ENCODE results near the gene CABP1.

The CABP1 gene

GRCh38 chr12:120703311-120703942 lies 63.0 kb downstream of the CABP1 start:
- no peak overlapping the region for H3K4me2 ChIP-seq (ENCODE audit: low read depth, low read length)

DNA sequence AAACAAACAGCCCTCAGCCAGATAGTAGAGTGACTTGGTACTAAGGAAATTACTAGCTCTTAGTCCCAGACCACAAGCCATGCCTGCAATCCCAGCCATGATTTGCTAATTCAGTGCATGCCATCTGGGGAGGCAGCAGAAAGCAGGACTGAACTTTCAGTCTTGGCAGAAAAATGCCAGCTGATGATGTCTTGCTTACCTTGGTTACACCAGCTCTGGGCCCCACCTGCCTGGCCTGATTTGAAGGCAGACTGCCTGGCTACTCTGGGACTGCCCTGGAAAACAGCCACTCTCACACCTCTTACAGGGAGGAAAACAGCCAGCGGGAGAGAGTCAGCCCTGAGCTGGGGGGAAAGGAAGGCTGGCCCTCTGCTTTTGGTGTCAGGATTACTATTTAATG lies 65.2 kb downstream of the CABP1 start:
- Histone ChIP-seq H3K9me3 (replicated peaks; ENCODE audit: insufficient read depth, low read length) (no peaks in the 10 kb centered on the region), H3K4me2 (ENCODE audit: low read depth, low read length) (no peak overlapping the region), H3K27me3 (replicated peaks; ENCODE audit: insufficient read depth, low read length) (no peaks in the 10 kb centered on the region), H3K4me3 (ENCODE audit: low read length) (no peak overlapping the region), H3K27ac (ENCODE audit: low read length) (no peak overlapping the region), H3K4me1 (ENCODE audit: low read length) (no peaks in the 10 kb centered on the region), H3F3A (ENCODE audit: insufficient read depth, low read length) (no peaks in the 10 kb centered on the region), H3K9ac (ENCODE audit: low read length) (no peak overlapping the region), H3K9me2 (replicated peaks; ENCODE audit: insufficient read depth, low read length) (no peaks in the 10 kb centered on the region), H3K79me2 (ENCODE audit: low read length) (no peaks in the 10 kb centered on the region), H3K36me3 (replicated peaks; ENCODE audit: insufficient read depth, low read length) (no peaks in the 10 kb centered on the region), H2AFZ (ENCODE audit: low read length) (no peak overlapping the region), H4K20me1 (ENCODE audit: insufficient read depth, low read length) (no peaks in the 10 kb centered on the region)
- no peak for TF ChIP-seq EZH2phosphoT487 (IDR thresholded peaks at IDR 0.05; ENCODE audit: low read length)
- TF ChIP-seq EZH2 (optimal IDR thresholded peaks at IDR 0.05; ENCODE audit: low read depth, low read length), result no peak
- no peak for TF ChIP-seq CTCF (IDR thresholded peaks at IDR 0.05; ENCODE audit: low read length)
- DNase-seq, result no peak

More at GRCh38 chr12:120703311-120703942, 63.0 kb downstream of the CABP1 start:
- TF ChIP-seq EZH2phosphoT487 (IDR thresholded peaks at IDR 0.05; ENCODE audit: low read length) (no peak), CTCF (IDR thresholded peaks at IDR 0.05; ENCODE audit: low read length) (no peak)
- no peaks in the 10 kb centered on the region for H3K9me3 ChIP-seq (replicated peaks; ENCODE audit: insufficient read depth, low read length)
- no peak overlapping the region for H3K4me3 ChIP-seq (ENCODE audit: low read length)
- no peaks in the 10 kb centered on the region for H3K36me3 ChIP-seq (replicated peaks; ENCODE audit: insufficient read depth, low read length)
- no peak for DNase-seq
- H3K79me2 ChIP-seq (ENCODE audit: low read length), result no peaks in the 10 kb centered on the region
- no peak overlapping the region for H2AFZ ChIP-seq (ENCODE audit: low read length)
- no peaks in the 10 kb centered on the region for H4K20me1 ChIP-seq (ENCODE audit: insufficient read depth, low read length)
- no peaks in the 10 kb centered on the region for H3K9me2 ChIP-seq (replicated peaks; ENCODE audit: insufficient read depth, low read length)
- no peak overlapping the region for H3K9ac ChIP-seq (ENCODE audit: low read length)
- H3F3A ChIP-seq (ENCODE audit: insufficient read depth, low read length), result no peaks in the 10 kb centered on the region
- no peaks in the 10 kb centered on the region for H3K27me3 ChIP-seq (replicated peaks; ENCODE audit: insufficient read depth, low read length)
- no peaks in the 10 kb centered on the region for H3K4me1 ChIP-seq (ENCODE audit: low read length)
- no peak overlapping the region for H3K27ac ChIP-seq (ENCODE audit: low read length)

DNA sequence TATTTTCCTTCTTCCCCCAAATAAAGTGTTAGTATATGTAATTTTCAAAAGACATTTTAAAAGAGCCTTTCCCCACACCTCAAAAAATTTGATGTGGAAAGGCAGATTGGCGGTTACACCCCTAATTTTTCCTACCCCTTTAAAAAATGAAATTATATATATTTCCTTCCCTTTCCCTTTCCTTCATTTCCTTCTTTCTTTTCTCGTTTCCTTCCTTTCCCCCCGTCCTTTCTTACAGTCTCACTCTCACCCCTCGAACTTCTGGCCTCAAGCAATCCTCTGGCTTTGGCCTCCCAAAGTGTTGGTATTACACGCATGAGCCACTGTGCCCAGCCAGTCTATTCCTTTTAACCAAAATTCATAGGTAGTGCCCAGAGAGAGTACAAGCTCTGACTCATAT lies 65.6 kb downstream of the CABP1 start:
- no peak overlapping the region for H3K4me2 ChIP-seq (ENCODE audit: low read depth, low read length)
- no peaks in the 10 kb centered on the region for H3K27me3 ChIP-seq (replicated peaks; ENCODE audit: insufficient read depth, low read length)
- DNase-seq, result no peak
- TF ChIP-seq EZH2phosphoT487 (IDR thresholded peaks at IDR 0.05; ENCODE audit: low read length), result no peak
- TF ChIP-seq CTCF (IDR thresholded peaks at IDR 0.05; ENCODE audit: low read length), result no peak
- TF ChIP-seq EZH2 (optimal IDR thresholded peaks at IDR 0.05; ENCODE audit: low read depth, low read length), result no peak
- H2AFZ ChIP-seq (ENCODE audit: low read length), result no peak overlapping the region
- H3K36me3 ChIP-seq (replicated peaks; ENCODE audit: insufficient read depth, low read length), result no peaks in the 10 kb centered on the region
- no peaks in the 10 kb centered on the region for H3K9me2 ChIP-seq (replicated peaks; ENCODE audit: insufficient read depth, low read length)
- no peak overlapping the region for H3K9ac ChIP-seq (ENCODE audit: low read length)
- H3K4me1 ChIP-seq (ENCODE audit: low read length), result no peaks in the 10 kb centered on the region
- no peaks in the 10 kb centered on the region for H3K9me3 ChIP-seq (replicated peaks; ENCODE audit: insufficient read depth, low read length)
- H3K79me2 ChIP-seq (ENCODE audit: low read length), result no peaks in the 10 kb centered on the region
- H3K27ac ChIP-seq (ENCODE audit: low read length), result no peak overlapping the region
- H3K4me3 ChIP-seq (ENCODE audit: low read length), result no peak overlapping the region
- H3F3A ChIP-seq (ENCODE audit: insufficient read depth, low read length), result no peaks in the 10 kb centered on the region
- no peaks in the 10 kb centered on the region for H4K20me1 ChIP-seq (ENCODE audit: insufficient read depth, low read length)

Measured in MM.1S (cell line).